Loucy (cell line): ENCODE results near the gene RETNLB.

ENCODE experiments used
- CTCF ChIP-seq: fragments of 200-600 bp; sonication (generic); conservative IDR thresholded peaks from 2 replicates; pipeline ENCODE4 v1.5.1; 2014; ENCODE audit warnings: mild to moderate bottlenecking, antibody characterized with exemption, low read length
- EZH2phosphoT487 ChIP-seq: fragments of 200-600 bp; IDR thresholded peaks from 2 replicates; pipeline ENCODE4 v1.6.1; 2018; ENCODE audit warnings: antibody characterized with exemption, mild to moderate bottlenecking, moderate library complexity, borderline replicate concordance

GRCh38 chr3:108728105-108728504, 29.1 kb downstream of the RETNLB start:
- TF ChIP-seq CTCF = no peak
- no peak for TF ChIP-seq EZH2phosphoT487
